8988T (cell line): ENCODE results near the gene CRYM.

Experiments
- DNase-seq: peaks from one replicate; pipeline ENCODE4 v3.0.0; 2011

Gene CRYM

GRCh38 chr16:21242756-21243155, 35.3 kb downstream of the CRYM start:
- no peak for DNase-seq

GRCh38 chr16:21239646-21240045, 38.4 kb downstream of the CRYM start:
- no peak for DNase-seq

- DNase-seq: no peak
Measured at GRCh38 chr16:21236831-21237230, 41.3 kb downstream of the CRYM start.

GRCh38 chr16:21235199-21235585, 42.9 kb downstream of the CRYM start:
- DNase-seq: no peak

GRCh38 chr16:21233521-21234150, 44.5 kb downstream of the CRYM start, which contains the start of gene ANKS4B:
Gene ANKS4B (plus strand): TSS chr16:21233699. CDS start chr16:21233738, 39 bp downstream.
- no peak for DNase-seq

GRCh38 chr16:21233045-21233520, 45.0 kb downstream of the CRYM start:
- DNase-seq: no peak

- DNase-seq: no peak
Measured at GRCh38 chr16:21228361-21228872, 49.7 kb downstream of the CRYM start.

- no peak for DNase-seq
Measured at GRCh38 chr16:21227866-21228265, 50.2 kb downstream of the CRYM start.

GRCh38 chr16:21226749-21227148, 51.3 kb downstream of the CRYM start:
- no peak for DNase-seq

- no peak for DNase-seq
Measured at GRCh38 chr16:21224800-21225199, 53.3 kb downstream of the CRYM start.

GRCh38 chr16:21223787-21224186, 54.3 kb downstream of the CRYM start:
- DNase-seq: no peak

GRCh38 chr16:21222495-21223337, 55.4 kb downstream of the CRYM start:
- DNase-seq: no peak

GRCh38 chr16:21219551-21219950, 58.5 kb downstream of the CRYM start:
- no peak for DNase-seq

GRCh38 chr16:21218153-21218552, 59.9 kb downstream of the CRYM start:
- no peak for DNase-seq

GRCh38 chr16:21217121-21217520, 61.0 kb downstream of the CRYM start:
- no peak for DNase-seq

- DNase-seq: no peak
Measured at GRCh38 chr16:21214086-21214485, 64.0 kb downstream of the CRYM start.

GRCh38 chr16:21211486-21211885, 66.6 kb downstream of the CRYM start, which contains the start of gene ZP2:
Gene ZP2 (minus strand): TSS chr16:21211574. CDS start chr16:21211547, 27 bp downstream.
- DNase-seq: no peak
